HG02870 (cell line): ENCODE data around the gene CWC27.

ENCODE experiments used
- ATAC-seq: cut with Tn5 transposase; IDR thresholded peaks from one replicate; pipeline ENCODE4 v1.9.1; 2021; ENCODE audit warnings: mild to moderate bottlenecking, moderate library complexity; ENCODE audit not compliant: unreplicated experiment

The CWC27 gene

GRCh38 chr5:64972591-64972990, 203.9 kb downstream of the CWC27 start:
- no peak for ATAC-seq

- ATAC-seq: no peak
Measured at GRCh38 chr5:64973215-64973614, 204.5 kb downstream of the CWC27 start.

- ATAC-seq: no peak
Measured at GRCh38 chr5:64977779-64978178, 209.0 kb downstream of the CWC27 start.

DNA sequence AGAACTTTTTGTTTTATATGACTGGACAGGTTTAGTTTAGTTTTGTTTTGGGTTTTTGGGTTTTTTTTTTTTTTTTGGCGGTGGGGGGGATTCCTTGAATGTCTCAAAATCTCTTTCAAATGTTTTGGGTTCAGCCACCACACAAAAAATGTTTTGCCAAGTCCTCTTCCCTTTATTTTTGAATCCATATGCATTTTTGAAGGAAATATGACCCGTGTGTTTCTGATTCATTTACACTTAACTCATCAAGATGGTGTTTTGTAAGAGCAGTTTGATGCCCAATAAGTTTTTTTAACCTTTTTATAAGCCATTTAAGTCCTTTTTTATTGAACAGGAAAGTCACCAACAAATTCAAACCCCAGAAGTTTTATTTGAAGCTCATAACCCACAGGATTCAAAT, 209.8 kb downstream of the CWC27 start:
- no peak for ATAC-seq

GRCh38 chr5:64979531-64979930, 210.8 kb downstream of the CWC27 start:
- no peak for ATAC-seq

- ATAC-seq: no peak
Measured at GRCh38 chr5:64980176-64980575, 211.4 kb downstream of the CWC27 start.

GRCh38 chr5:64987768-64988167, 219.0 kb downstream of the CWC27 start:
- no peak for ATAC-seq

- no peak for ATAC-seq
Measured at GRCh38 chr5:65009207-65009606, 240.5 kb downstream of the CWC27 start.

GRCh38 chr5:65010841-65011240, 242.1 kb downstream of the CWC27 start:
- ATAC-seq: no peak

DNA sequence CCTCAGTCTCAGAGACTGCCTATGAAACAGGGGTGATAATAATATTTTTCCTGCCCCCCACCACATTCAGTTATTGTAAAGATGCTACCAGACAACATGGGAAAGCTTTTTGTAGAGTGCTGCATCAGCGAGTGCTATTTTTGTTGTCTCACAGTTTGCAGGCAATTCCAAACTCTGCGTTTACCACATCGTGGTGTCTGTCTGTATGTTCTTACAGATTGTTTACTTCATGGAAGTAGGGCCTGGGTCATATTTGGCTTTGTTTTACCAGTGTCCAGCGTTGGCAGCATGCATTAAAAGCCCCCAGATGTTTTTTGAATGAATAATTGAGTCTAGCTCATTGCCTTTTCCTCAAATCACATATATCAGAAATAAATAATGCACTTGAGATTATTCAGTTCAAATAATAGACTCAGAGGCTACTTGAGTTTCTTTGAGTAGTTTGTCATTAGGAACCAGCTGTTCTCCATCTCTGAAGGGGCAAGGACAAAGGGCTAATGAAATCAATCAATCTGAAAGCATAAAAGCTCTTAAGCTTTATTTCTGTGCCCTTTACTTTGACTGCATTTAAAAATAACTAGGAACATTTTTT, 243.7 kb downstream of the CWC27 start:
- ATAC-seq: no peak

GRCh38 chr5:65013166-65013565, 244.4 kb downstream of the CWC27 start:
- ATAC-seq: no peak

DNA sequence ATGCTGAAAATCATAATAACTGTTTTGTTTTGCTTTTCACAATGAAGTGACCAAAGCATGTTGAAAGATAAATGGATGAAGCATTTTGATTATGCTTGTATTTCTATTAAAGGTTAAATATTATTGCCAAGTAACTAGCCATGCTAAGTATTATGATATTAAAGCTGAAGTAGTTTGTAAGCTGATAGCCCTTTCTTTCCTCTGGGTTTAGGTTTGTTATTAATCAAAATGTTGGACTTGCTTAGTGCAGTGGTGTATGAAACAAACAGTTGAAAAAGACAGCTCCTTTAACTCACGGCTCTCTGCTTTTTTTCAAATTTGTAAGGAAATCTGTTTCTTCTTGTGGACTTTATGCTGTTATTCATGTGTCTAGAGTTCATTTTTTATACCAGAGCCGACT, 246.0 kb downstream of the CWC27 start:
- no peak for ATAC-seq

- ATAC-seq: no peak
Measured at GRCh38 chr5:65015767-65016166, 247.0 kb downstream of the CWC27 start.

DNA sequence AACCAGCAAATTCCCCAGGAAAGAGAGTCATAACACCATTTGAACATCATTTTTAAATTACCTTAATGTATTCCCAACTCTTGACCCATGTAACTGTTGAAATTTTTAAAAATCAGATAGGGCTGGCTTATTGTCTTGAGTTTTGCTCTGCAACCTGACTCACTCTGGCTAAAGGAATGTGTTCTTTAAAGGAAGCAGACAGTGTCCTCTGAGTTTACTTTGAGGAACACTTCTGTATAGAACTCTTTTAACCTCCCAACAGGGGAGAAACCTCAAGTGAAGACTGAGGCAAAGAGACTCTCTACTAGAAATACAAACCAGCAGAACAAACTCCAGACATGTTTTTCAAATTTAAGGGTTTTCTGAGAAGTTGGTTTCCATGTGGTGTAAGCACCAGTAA, 248.9 kb downstream of the CWC27 start:
- no peak for ATAC-seq

DNA sequence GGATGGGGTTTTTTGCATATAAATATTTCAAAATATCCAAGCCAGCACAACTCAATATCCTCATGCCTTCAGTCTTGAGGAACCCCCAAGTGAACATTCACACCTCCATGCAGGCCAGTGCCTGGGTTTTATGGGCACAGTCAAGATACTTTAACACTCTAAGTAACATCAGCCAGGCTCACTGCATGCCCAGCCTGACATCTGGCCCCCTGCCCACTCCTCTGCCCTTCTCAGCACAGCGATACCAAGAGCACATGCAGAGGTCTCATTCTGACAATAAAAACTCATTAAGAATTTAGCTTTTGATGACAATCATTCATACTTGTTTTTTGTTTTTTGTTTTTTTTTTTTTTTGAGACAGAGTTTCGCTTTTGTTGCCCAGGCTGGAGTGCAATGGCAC, 250.0 kb downstream of the CWC27 start:
- no peak for ATAC-seq

GRCh38 chr5:65020492-65020891, 251.8 kb downstream of the CWC27 start:
- no peak for ATAC-seq

- ATAC-seq: peak; percentile 53
Measured at GRCh38 chr5:65021527-65022226, 252.9 kb downstream of the CWC27 start.

DNA sequence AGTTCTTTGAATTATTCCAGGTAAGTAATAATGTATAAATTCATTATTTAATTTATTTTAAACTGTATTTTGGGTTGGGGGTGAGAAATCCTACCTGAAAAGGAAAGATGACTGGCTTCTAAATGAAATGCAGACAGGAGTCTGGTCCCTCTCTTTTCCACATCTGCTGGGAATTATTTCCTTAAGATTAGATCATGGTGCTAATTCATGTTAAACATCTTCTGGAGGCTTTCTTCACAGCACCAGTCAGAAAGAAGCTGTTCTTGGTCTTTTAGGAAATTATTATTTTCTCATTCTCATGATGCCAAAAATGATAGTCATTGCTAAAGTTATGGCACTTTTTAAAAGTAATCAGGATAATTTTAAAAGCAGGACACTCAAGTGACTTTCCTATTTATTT, 254.2 kb downstream of the CWC27 start:
- no peak for ATAC-seq

DNA sequence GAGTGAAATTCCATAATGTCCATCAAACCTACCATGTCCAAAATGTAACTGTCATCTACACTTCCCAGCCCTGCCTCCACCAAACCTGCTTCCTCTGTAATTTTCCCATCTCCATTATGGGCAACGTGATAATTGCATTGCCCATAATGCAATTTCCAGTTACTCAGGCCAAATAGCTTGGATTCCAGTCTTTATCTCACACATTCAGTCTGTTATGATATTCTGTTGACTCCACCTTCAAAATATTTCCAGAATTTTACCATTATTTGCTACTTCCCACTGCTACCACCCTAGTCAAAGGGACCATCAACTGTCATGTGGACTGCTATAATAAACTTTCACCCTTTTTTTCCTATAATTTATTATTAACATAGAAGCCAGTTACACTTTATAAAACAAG, 256.0 kb downstream of the CWC27 start:
- no peak for ATAC-seq

- ATAC-seq: peak; percentile 58
Measured at GRCh38 chr5:65026816-65027548, 258.3 kb downstream of the CWC27 start.

DNA sequence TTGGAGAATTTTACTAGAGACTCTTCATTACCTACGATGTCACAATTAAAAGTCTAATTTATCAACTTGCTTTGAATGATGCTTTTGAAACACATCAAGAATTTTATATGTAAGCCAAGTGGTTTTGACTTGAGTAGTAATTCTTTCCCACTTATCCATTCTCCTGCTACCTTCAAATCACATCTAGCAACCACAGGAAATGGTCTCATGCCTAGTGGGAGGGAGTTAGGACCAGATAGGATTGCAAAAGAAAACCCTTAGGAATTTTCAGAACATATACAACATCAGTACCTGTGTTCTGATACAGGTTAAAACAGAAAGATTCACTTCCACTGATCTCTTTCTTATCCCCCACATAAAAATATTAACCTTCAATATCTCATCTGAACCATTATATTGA, 260.4 kb downstream of the CWC27 start:
- ATAC-seq: no peak

DNA sequence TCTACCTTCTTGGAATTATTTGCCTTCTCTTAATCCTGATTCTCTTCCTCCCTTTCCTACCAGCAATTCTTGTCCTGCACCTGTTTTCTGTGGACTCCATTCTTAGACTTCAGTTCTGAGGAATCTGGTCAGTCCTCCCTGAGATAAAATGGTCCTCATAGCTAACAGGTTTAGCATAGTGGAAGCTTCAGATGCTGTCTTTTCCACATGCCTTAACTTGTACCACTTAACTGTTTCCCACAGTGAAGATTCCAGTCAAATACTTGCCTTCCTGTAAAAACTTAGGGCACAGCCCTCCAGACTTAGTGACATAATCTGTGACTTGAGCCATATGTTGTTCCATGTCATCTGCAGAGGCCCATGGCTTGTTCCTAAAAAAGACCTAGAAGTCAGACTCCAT, 261.3 kb downstream of the CWC27 start:
- no peak for ATAC-seq
